Measurements from ENCODE around the gene NOP10. TPM values are rescaled to one million over a fixed set of nuclear protein-coding genes. Genes with fewer than 3 reads are reported as not detected.

The NOP10 gene
- total RNA-seq, 4 donors from 2014 or later = 75.4 to 133 (median 87.7) TPM

DNA sequence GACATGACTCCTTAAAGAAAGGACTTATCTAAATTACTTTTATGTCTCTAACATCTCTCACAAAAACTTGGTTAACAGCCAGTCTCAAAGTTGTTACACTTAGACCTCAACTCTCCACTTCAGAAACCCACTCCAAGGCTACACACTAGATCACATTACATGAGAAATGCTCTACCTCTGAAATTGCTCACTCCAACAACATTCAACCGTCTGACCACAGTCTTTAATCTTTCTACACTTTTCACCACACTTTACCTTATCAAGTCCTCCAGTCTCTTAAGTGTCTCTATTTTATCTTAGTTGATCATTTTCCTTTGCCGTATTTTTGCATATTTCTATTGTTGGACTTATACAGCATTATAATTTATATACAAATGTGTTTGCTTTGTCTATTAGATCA, 11.1 kb downstream of the NOP10 start:
- DNase-seq (ENCODE audit: low spot score in 2 of 2) = no peak
- TF ChIP-seq POLR2A (IDR thresholded peaks at IDR 0.05) (no peak), EP300 (IDR thresholded peaks at IDR 0.05) (no peak)
- Histone ChIP-seq H3K27me3 (no peaks in the 10 kb centered on the region), H3K9me3 (no peaks in the 10 kb centered on the region), H3K27ac (no peak overlapping the region), H3K36me3 (no peaks in the 10 kb centered on the region), H3K4me1 (peaks cover 0 to 30% (median 11%) of the 10 kb centered on the region in 4 donors), H3K4me3 (no peak overlapping the region)
- 80 to 83% methylated on average over 2 of the region's 2 CpGs for WGBS, 2 donors

GRCh38 chr15:34330279-34330678, 12.7 kb downstream of the NOP10 start:
- TF ChIP-seq CTCF (IDR thresholded peaks at IDR 0.05) (no peak), POLR2A (IDR thresholded peaks at IDR 0.05) (no peak), EP300 (IDR thresholded peaks at IDR 0.05) (no peak)
- Histone ChIP-seq H3K4me1 (peaks cover 0 to 19% (median 6%) of the 10 kb centered on the region in 4 donors), H3K9me3 (no peaks in the 10 kb centered on the region), H3K36me3 (no peaks in the 10 kb centered on the region), H3K27ac (no peak overlapping the region), H3K27me3 (no peaks in the 10 kb centered on the region), H3K4me3 (no peak overlapping the region)
- WGBS, 2 donors = 97 to 98% methylated on average over 5 of the region's 5 CpGs
- DNase-seq (ENCODE audit: low spot score in 2 of 2) = no peak

DNA sequence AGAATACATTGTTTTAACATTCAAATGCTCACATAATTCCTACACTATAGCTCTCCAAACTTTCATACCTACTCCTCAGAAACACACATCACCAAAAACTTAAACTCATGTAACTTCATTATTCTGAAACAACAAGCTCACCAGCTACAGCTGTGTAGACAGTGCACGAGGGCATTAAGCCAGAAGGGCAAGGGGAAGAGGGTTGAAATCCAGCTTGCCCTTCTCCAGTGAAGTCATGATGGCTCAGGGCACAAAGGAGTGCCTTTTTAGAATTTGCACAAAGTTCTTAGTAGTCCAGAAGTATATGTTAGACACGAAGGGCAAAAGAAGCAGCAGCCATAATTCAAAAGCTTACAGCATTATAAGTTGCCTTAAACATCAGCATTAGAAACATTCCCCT, 13.9 kb downstream of the NOP10 start:
- Histone ChIP-seq H3K9me3 (no peaks in the 10 kb centered on the region), H3K4me1 (peaks cover 0 to 10% (median 0%) of the 10 kb centered on the region in 4 donors), H3K4me3 (no peak overlapping the region), H3K27me3 (no peaks in the 10 kb centered on the region), H3K27ac (no peak overlapping the region), H3K36me3 (no peaks in the 10 kb centered on the region)
- DNase-seq (ENCODE audit: low spot score in 2 of 2) = no peak
- WGBS, 2 donors = 47 to 56% methylated on average over 2 of the region's 2 CpGs
- no peak for TF ChIP-seq POLR2A (IDR thresholded peaks at IDR 0.05)
- no peak for TF ChIP-seq CTCF (IDR thresholded peaks at IDR 0.05)
- TF ChIP-seq EP300 (IDR thresholded peaks at IDR 0.05) = no peak

- no peaks in the 10 kb centered on the region for H3K27me3 ChIP-seq
- no peak for DNase-seq (ENCODE audit: low spot score in 2 of 2)
- H3K4me3 ChIP-seq = no peak overlapping the region
- peak overlapping the region in 1 of 4 donors; percentile 14 for H3K27ac ChIP-seq
- TF ChIP-seq CTCF (IDR thresholded peaks at IDR 0.05) = no peak
- WGBS, 2 donors = 80 to 82% methylated on average over 4 of the region's 4 CpGs
- peaks cover 0 to 3% (median 0%) of the 10 kb centered on the region in 4 donors for H3K4me1 ChIP-seq
- peaks cover 0 to 5% (median 0%) of the 10 kb centered on the region in 3 donors for H3K36me3 ChIP-seq
- no peaks in the 10 kb centered on the region for H3K9me3 ChIP-seq
Measured at GRCh38 chr15:34327906-34328305, 15.0 kb downstream of the NOP10 start.

- Histone ChIP-seq H3K27me3 (no peaks in the 10 kb centered on the region), H3K36me3 (peaks cover 0 to 5% (median 0%) of the 10 kb centered on the region in 3 donors), H3K9me3 (no peaks in the 10 kb centered on the region), H3K27ac (no peak overlapping the region), H3K4me3 (no peak overlapping the region), H3K4me1 (peaks cover 0 to 3% (median 0%) of the 10 kb centered on the region in 4 donors)
- TF ChIP-seq POLR2A (IDR thresholded peaks at IDR 0.05) (no peak), EP300 (IDR thresholded peaks at IDR 0.05) (no peak), CTCF (IDR thresholded peaks at IDR 0.05) (no peak)
- no peak for DNase-seq (ENCODE audit: low spot score in 2 of 2)
Measured at GRCh38 chr15:34325368-34325767, 17.6 kb downstream of the NOP10 start.

GRCh38 chr15:34324933-34325332, 18.0 kb downstream of the NOP10 start:
- H3K27me3 ChIP-seq = no peaks in the 10 kb centered on the region
- H3K27ac ChIP-seq = no peak overlapping the region
- H3K36me3 ChIP-seq = peaks cover 0 to 5% (median 0%) of the 10 kb centered on the region in 3 donors
- no peaks in the 10 kb centered on the region for H3K9me3 ChIP-seq
- DNase-seq (ENCODE audit: low spot score in 2 of 2) = no peak
- H3K4me1 ChIP-seq = peaks cover 0 to 3% (median 0%) of the 10 kb centered on the region in 4 donors
- WGBS, 2 donors = 65 to 74% methylated on average over 1 of the region's 1 CpG
- TF ChIP-seq CTCF (IDR thresholded peaks at IDR 0.05) (no peak), POLR2A (IDR thresholded peaks at IDR 0.05) (no peak), EP300 (IDR thresholded peaks at IDR 0.05) (no peak)
- H3K4me3 ChIP-seq = no peak overlapping the region

Measured in tibial nerve (tissue), 4 donors.